ENCODE data around the gene PBX3. TPM values are rescaled to one million over a fixed set of nuclear protein-coding genes. Genes with fewer than 3 reads are reported as not detected.
A peak's percentile ranks its signal among the peaks of the same experiment; 100 is the strongest.

PBX3 gene
- total and polyA plus RNA-seq, 12 donors, result 14.5 to 79.6 (median 56.3) TPM

- intact Hi-C loops (cut with DNase I), result loop anchor here in 4 of 10 donors (5.0 to 10.0 kb wide), 4 partner anchors 58 to 131 kb away; no protein-coding TSS in a partner anchor
- DNase-seq (no peak), ATAC-seq (peak in 2 of 8 donors; percentile 15 to 44)
- no peak for TF ChIP-seq CTCF (IDR thresholded peaks at IDR 0.05)
- H3K4me1 ChIP-seq, result peaks cover 3 to 88% (median 61%) of the 10 kb centered on the region in 9 donors
- 88 to 94% methylated on average over 4 of the region's 4 CpGs for WGBS, 2 donors
- H3K36me3 ChIP-seq, result peaks cover 0 to 5% (median 0%) of the 10 kb centered on the region in 9 donors
- no peaks in the 10 kb centered on the region for H3K9me3 ChIP-seq
- no peak overlapping the region for H3K27ac ChIP-seq
- no peaks in the 10 kb centered on the region for H3K27me3 ChIP-seq
- no peak overlapping the region for H3K4me3 ChIP-seq
These were observed 9.3 kb downstream of the PBX3 start for GRCh38 chr9:125756518-125756917.

GRCh38 chr9:125757834-125758233 lies 10.7 kb downstream of the PBX3 start:
- 57 to 65% methylated on average over 1 of the region's 1 CpG for WGBS, 2 donors
- no peaks in the 10 kb centered on the region for H3K9me3 ChIP-seq
- no peak for TF ChIP-seq CTCF (IDR thresholded peaks at IDR 0.05)
- DNase-seq (no peak), ATAC-seq (no peak)
- H3K4me3 ChIP-seq, result no peak overlapping the region
- intact Hi-C loops (cut with DNase I), result loop anchor here in 4 of 10 donors (5.0 to 10.0 kb wide), 4 partner anchors 57 to 129 kb away; no protein-coding TSS in a partner anchor
- H3K27ac ChIP-seq, result no peak overlapping the region
- peaks cover 0 to 88% (median 61%) of the 10 kb centered on the region in 9 donors for H3K4me1 ChIP-seq
- no peaks in the 10 kb centered on the region for H3K27me3 ChIP-seq
- peaks cover 0 to 3% (median 0%) of the 10 kb centered on the region in 9 donors for H3K36me3 ChIP-seq

- ATAC-seq (peak; percentile 23 to 80 (median 70)), DNase-seq (peak in 1 of 2 donors; percentile 20)
- Histone ChIP-seq H3K27me3 (no peaks in the 10 kb centered on the region), H3K4me3 (peak overlapping the region in 7 of 10 donors; percentile 0 to 45 (median 32)), H3K36me3 (no peaks in the 10 kb centered on the region), H3K9me3 (no peaks in the 10 kb centered on the region), H3K4me1 (peaks cover 0 to 91% (median 69%) of the 10 kb centered on the region in 9 donors), H3K27ac (peak overlapping the region in 2 of 10 donors; percentile 17 to 52)
- no peak for TF ChIP-seq CTCF (IDR thresholded peaks at IDR 0.05)
- WGBS, 2 donors, result 54 to 56% methylated on average over 6 of the region's 6 CpGs
- intact Hi-C loops (cut with DNase I), result loop anchor here in 4 of 10 donors (5.0 to 10.0 kb wide), 4 partner anchors 56 to 128 kb away; no protein-coding TSS in a partner anchor
These were observed 12.0 kb downstream of the PBX3 start for GRCh38 chr9:125758986-125759763.

- H3K4me3 ChIP-seq, result peak overlapping the region in 7 of 10 donors; percentile 0 to 45 (median 32)
- no peaks in the 10 kb centered on the region for H3K27me3 ChIP-seq
- no peak for DNase-seq
- peak overlapping the region in 2 of 10 donors; percentile 17 to 52 for H3K27ac ChIP-seq
- H3K4me1 ChIP-seq, result peaks cover 0 to 88% (median 69%) of the 10 kb centered on the region in 9 donors
- no peaks in the 10 kb centered on the region for H3K36me3 ChIP-seq
- no peak for TF ChIP-seq CTCF (IDR thresholded peaks at IDR 0.05)
- intact Hi-C loops (cut with DNase I), result loop anchor here in 5 of 10 donors (5.0 to 10.0 kb wide), 4 partner anchors 55 to 128 kb away; no protein-coding TSS in a partner anchor
- ATAC-seq, result peak in 5 of 8 donors; percentile 47 to 56 (median 55)
- 19 to 23% methylated on average over 7 of the region's 7 CpGs for WGBS, 2 donors
- H3K9me3 ChIP-seq, result no peaks in the 10 kb centered on the region
These were observed 12.6 kb downstream of the PBX3 start for GRCh38 chr9:125759764-125760129.

Measured in heart right ventricle (tissue), 16 donors.